ENCODE measurements around the gene TMTC2.
"Not testable (repeated sequence)": the region's sequence is repeated elsewhere in the genome, so short reads cannot be mapped to it uniquely, and the experiment has no call there.

The TMTC2 gene

GRCh38 chr12:82801951-82802610 is 115.4 kb downstream of the TMTC2 start:
- DNase-seq (ENCODE audit: low spot score) = no peak
- no peak overlapping the region for H3K27ac ChIP-seq (ENCODE audit: poor library complexity, severe bottlenecking)
- peaks cover 13% of the 10 kb centered on the region for H3K4me1 ChIP-seq (ENCODE audit: insufficient read depth, poor library complexity, severe bottlenecking)
- H3K4me3 ChIP-seq (ENCODE audit: severe bottlenecking) = no peak overlapping the region
- ATAC-seq (ENCODE audit: low read depth) = no peak
- H3K27me3 ChIP-seq (ENCODE audit: insufficient read depth, poor library complexity, severe bottlenecking) = no peaks in the 10 kb centered on the region
- H3K9me3 ChIP-seq (ENCODE audit: severe bottlenecking) = no peaks in the 10 kb centered on the region
- no peak for TF ChIP-seq CTCF (IDR thresholded peaks at IDR 0.05; ENCODE audit: poor library complexity, severe bottlenecking)
- no peaks in the 10 kb centered on the region for H3K36me3 ChIP-seq (ENCODE audit: low read depth)

GRCh38 chr12:82803201-82803600 is 116.5 kb downstream of the TMTC2 start:
- DNase-seq (ENCODE audit: low spot score) = no peak
- no peak overlapping the region for H3K27ac ChIP-seq (ENCODE audit: poor library complexity, severe bottlenecking)
- H3K4me3 ChIP-seq (ENCODE audit: severe bottlenecking) = no peak overlapping the region
- no peaks in the 10 kb centered on the region for H3K27me3 ChIP-seq (ENCODE audit: insufficient read depth, poor library complexity, severe bottlenecking)
- no peak for TF ChIP-seq CTCF (IDR thresholded peaks at IDR 0.05; ENCODE audit: poor library complexity, severe bottlenecking)
- ATAC-seq (ENCODE audit: low read depth) = no peak
- H3K36me3 ChIP-seq (ENCODE audit: low read depth) = no peaks in the 10 kb centered on the region
- peaks cover 13% of the 10 kb centered on the region for H3K4me1 ChIP-seq (ENCODE audit: insufficient read depth, poor library complexity, severe bottlenecking)
- H3K9me3 ChIP-seq (ENCODE audit: severe bottlenecking) = no peaks in the 10 kb centered on the region

DNA sequence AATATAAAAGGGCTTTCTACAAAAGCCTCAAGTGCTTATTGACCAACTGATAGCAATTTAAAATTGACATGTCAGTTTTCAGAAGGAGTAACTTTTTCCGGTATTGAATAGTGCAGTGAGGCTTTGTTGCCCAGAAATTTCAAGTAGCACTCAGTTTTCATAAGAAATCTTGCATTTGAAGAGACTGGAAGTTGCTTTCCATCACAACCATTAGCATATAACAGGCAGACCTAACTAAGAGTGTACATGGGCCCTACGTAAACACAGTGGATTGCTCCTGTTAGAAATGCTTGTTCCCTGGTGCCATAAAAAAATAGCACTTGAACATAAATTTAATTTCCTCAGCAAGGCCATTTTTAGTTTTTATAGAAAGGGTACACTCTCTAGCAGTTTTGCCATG is 117.9 kb downstream of the TMTC2 start:
- DNase-seq (ENCODE audit: low spot score) (no peak), ATAC-seq (ENCODE audit: low read depth) (no peak)
- no peak for TF ChIP-seq CTCF (IDR thresholded peaks at IDR 0.05; ENCODE audit: poor library complexity, severe bottlenecking)
- Histone ChIP-seq H3K36me3 (ENCODE audit: low read depth) (no peaks in the 10 kb centered on the region), H3K4me1 (ENCODE audit: insufficient read depth, poor library complexity, severe bottlenecking) (peaks cover 13% of the 10 kb centered on the region), H3K9me3 (ENCODE audit: severe bottlenecking) (no peaks in the 10 kb centered on the region), H3K27me3 (ENCODE audit: insufficient read depth, poor library complexity, severe bottlenecking) (no peaks in the 10 kb centered on the region), H3K4me3 (ENCODE audit: severe bottlenecking) (no peak overlapping the region), H3K27ac (ENCODE audit: poor library complexity, severe bottlenecking) (peak overlapping the region; percentile 71)

DNA sequence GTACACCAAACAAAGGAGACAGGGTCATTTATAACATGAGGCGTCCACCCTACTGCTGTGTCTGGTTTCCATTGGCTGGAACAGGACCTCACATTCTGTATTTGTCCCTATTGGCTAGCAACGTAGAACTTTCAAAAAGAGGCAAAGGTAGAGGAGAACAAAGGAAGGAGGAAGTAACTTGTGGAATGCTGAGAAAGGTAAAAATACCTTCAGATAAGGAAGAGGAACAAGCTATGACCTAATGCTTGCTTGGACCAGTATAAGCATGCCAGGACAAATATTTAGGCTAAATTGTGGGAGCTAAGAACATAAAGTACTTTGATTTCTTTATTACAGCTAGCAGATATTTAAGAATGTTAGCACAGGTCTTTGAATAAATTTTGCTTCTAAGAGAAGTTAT is 118.3 kb downstream of the TMTC2 start:
- not testable (repeated sequence) for ATAC-seq (ENCODE audit: low read depth); H3K9me3 ChIP-seq (ENCODE audit: severe bottlenecking); H3K4me3 ChIP-seq (ENCODE audit: severe bottlenecking); H3K27me3 ChIP-seq (ENCODE audit: insufficient read depth, poor library complexity, severe bottlenecking); DNase-seq (ENCODE audit: low spot score); H3K36me3 ChIP-seq (ENCODE audit: low read depth)
- Histone ChIP-seq H3K27ac (ENCODE audit: poor library complexity, severe bottlenecking) (peak overlapping the region; percentile 71), H3K4me1 (ENCODE audit: insufficient read depth, poor library complexity, severe bottlenecking) (peaks cover 13% of the 10 kb centered on the region)

DNA sequence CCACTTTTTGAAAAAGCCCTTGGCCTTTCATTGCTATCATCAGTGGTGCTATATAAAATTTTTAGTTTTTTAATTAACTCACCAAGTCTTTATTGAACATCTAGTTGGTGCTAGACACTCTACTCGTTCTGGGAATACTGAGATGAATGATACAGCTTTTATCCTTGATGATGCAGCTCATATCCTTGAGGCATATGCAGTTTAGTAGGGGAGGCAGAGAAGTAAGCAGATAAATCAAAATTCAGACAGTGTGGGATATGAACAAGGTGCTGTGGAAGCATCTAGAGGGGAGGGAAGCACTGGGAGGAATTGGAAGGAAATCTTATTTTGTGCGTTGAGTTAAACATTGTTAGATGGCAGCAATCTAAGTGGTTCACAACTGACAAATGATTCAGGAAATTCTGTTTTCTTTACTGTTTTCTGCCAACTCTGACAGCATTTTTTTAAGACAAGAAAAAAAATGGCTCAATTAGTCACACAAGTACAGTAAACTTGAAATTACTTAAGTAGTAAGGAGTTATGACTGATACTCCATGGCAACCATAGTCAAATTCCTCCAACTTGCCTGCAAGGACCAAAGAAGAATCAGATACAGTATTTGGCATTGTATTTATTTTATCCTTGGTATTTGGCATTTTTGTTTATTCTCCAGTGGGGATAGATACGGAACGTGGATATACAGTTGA is 119.2 kb downstream of the TMTC2 start:
- Histone ChIP-seq H3K9me3 (ENCODE audit: severe bottlenecking) (no peaks in the 10 kb centered on the region), H3K27me3 (ENCODE audit: insufficient read depth, poor library complexity, severe bottlenecking) (no peaks in the 10 kb centered on the region), H3K36me3 (ENCODE audit: low read depth) (no peaks in the 10 kb centered on the region), H3K4me1 (ENCODE audit: insufficient read depth, poor library complexity, severe bottlenecking) (peaks cover 13% of the 10 kb centered on the region), H3K27ac (ENCODE audit: poor library complexity, severe bottlenecking) (peak overlapping the region; percentile 71), H3K4me3 (ENCODE audit: severe bottlenecking) (no peak overlapping the region)
- no peak for TF ChIP-seq CTCF (IDR thresholded peaks at IDR 0.05; ENCODE audit: poor library complexity, severe bottlenecking)
- ATAC-seq (ENCODE audit: low read depth) (peak; percentile 67; the same call in 2 of the 3 replicates), DNase-seq (ENCODE audit: low spot score) (no peak)
